ENCODE results near the gene C11orf65.

C11orf65 gene, protein sequence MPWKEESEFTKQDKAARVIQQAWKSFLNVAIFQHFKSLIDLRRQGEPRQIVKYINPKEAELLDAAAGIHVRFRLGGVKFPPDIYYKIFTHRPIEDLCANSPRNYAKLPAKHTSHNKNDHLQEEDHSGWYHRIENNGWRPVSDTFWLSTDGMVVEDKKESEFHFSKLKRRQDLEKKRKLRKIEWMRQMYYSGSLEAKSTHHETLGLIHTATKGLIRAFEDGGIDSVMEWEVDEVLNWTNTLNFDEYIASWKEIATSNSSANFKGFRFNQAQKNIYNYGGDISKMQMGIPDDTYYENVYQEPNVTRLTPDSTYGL

DNA sequence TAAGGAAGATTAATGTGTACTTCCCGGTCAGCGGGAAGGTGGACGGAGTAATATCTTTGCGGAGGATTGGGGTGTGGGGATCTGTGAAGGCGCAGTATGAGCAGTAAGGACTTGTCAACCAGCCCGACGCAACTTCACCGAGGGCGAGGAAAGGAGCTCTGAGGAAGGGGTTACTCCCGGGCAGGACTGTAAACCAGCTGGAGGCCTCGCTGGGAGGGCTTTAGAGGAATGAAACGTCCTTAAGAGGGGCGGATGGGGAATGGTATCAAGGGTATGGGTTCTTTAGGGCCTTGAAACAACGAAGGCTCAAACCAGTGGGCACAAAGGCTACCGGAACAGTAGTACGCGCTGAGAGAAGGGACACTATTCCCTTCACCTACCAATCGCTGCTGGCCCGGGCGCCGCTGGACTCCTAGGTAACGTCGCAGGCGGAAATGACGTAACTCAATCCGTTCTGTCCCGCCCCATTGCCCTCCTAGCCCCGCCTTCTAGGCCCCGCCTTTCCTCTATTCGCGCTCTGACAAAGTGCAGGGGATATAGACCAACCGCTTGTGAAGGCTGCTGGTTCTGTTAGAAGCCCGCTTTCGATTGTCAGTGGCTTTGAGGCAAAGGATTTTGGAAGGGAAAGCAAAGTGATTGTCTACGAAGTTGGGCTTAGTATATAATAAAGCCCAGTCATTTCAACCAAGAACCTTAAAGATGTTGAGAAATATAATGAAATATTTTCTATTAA is at the start of gene C11orf65:
C11orf65 (minus strand) TSS at position 439 of the 733 bp plus-strand sequence. CDS start 5,970 bp downstream, outside the sequence.
- peak within 1 kb of the TSS; percentile 99 for H3K4me3 Mint-ChIP-seq
- H3K27ac Mint-ChIP-seq = peak within 1 kb of the TSS; percentile 97
- H3K36me3 Mint-ChIP-seq = peaks cover 2% of the 10 kb centered on the region
- peaks cover 14% of the 10 kb centered on the region for H3K4me1 Mint-ChIP-seq (ENCODE audit: low read depth)
- H3K9me3 Mint-ChIP-seq (ENCODE audit: low read depth) = no peaks in the 10 kb centered on the region
- H3K27me3 Mint-ChIP-seq = no peaks in the 10 kb centered on the region

DNA sequence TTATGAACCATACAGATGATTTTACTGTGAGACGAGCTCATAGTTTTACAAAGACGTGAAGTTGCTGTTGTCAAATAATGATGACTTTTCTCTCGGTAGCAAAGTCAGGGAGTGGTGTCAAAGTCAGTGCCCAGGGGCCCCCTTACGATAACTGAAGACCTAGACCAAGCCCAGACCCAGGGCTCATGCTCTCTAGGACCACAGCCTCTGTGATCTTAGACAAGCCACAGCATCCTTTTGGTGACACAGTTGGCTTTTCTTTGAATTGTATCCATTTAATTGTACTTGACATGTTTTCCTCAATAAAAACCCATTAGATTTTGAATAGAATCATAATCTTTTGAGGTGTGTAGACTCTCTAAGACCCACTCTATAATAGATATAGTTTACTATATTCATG is 48.8 kb upstream of the C11orf65 start:
- Mint-ChIP-seq H3K27me3 (no peaks in the 10 kb centered on the region), H3K4me3 (no peak overlapping the region), H3K36me3 (peaks cover 31% of the 10 kb centered on the region), H3K4me1 (ENCODE audit: low read depth) (no peaks in the 10 kb centered on the region), H3K9me3 (ENCODE audit: low read depth) (no peaks in the 10 kb centered on the region), H3K27ac (no peak overlapping the region)

DNA sequence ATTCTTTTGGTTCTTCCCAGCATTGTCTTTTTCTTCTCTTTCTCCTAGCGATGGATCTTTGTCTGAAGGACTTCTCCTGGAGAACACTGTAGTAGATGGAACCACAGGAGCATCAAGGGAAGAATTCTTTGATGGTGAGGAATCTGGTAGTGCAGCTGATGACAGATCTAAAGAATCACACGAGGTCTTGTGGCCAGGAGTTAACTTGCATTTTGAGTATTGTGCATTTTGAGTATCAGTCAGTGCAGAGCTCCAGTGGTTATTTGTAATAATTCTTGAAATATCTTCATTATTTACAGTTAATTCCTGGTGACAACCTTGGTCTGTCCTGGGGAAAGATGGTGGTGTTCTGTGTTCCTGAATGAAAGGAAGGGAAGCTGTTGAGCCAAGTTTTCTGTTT is 45.4 kb upstream of the C11orf65 start:
- Mint-ChIP-seq H3K9me3 (ENCODE audit: low read depth) (no peaks in the 10 kb centered on the region), H3K36me3 (peaks cover 31% of the 10 kb centered on the region), H3K4me3 (no peak overlapping the region), H3K27ac (no peak overlapping the region), H3K27me3 (no peaks in the 10 kb centered on the region), H3K4me1 (ENCODE audit: low read depth) (no peaks in the 10 kb centered on the region)

DNA sequence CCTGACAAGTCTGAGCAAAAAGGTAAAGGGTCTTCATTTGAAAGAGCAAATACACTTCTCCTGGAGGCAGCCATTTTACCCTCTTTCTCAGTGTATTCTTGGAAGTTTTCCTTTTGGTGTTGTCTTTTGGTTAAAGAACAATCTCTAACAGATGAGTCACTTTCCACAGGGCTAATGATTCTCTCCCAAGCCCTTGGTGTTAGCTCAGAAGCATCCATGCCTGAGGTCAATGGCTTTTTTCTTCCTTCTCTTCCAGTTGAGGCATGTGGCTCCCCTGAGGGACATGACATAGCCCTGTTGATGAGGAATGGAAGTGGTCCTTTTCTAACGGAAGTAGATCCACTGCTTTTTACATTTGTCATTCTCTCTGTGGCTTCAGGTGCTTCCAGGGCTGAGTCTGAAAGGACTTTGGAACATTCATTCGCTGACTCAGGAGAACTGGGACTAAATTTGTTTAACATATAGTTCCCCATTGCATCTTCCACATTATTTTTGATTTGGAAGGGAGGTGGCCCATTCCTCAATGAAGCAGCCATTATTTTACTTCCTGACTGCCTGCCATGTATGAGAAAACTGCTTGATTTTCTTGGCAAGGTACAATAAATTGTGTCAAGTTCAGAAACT is 44.6 kb upstream of the C11orf65 start:
- Mint-ChIP-seq H3K4me3 (no peak overlapping the region), H3K27me3 (no peaks in the 10 kb centered on the region), H3K4me1 (ENCODE audit: low read depth) (no peaks in the 10 kb centered on the region), H3K36me3 (peaks cover 31% of the 10 kb centered on the region), H3K27ac (no peak overlapping the region), H3K9me3 (ENCODE audit: low read depth) (no peaks in the 10 kb centered on the region)

DNA sequence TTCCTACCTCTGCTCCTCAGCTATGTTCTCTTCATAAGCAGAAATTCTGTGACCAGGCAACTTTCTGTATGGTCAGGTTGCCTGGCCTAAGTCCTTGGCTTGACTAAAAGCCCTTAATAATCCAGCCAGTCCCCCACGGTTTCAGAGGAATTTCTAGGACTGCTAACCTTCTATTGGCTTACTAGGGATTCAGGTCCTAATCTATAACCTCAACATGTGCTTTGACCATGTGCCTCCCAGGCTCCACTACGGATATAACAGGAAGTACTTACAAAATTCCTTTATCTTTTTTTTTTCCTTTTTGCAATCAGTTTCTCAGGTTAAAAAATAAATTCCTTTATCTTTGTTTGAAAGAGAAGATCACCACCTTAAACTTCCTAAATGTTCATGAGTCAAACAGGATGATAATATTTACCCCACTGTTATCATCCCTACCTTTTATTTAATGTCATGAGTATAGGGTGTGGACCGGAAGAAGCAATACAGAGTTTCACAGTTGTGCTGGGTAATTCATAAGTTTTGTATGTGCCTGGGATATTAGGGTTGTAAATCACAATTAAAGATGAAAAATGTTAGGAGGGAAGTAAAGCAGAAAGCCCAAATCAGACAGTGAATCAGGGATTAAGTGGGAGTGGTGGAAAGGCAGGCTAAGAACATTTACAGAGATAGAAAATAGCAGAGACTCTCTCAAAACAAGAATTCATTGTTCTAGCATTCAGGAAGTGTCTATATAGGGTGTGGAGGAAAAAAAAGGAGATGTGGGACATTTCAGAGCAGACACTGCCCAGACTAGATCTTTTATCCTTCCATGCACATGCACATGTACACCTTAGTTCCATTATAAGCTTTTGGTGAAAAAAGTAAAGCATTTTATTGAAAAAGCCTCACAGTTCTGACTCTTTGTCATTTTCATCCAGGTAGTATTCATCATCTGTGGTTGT is 41.6 kb upstream of the C11orf65 start:
- no peak overlapping the region for H3K4me3 Mint-ChIP-seq
- peaks cover 21% of the 10 kb centered on the region for H3K36me3 Mint-ChIP-seq
- no peaks in the 10 kb centered on the region for H3K9me3 Mint-ChIP-seq (ENCODE audit: low read depth)
- no peaks in the 10 kb centered on the region for H3K27me3 Mint-ChIP-seq
- no peak overlapping the region for H3K27ac Mint-ChIP-seq
- no peaks in the 10 kb centered on the region for H3K4me1 Mint-ChIP-seq (ENCODE audit: low read depth)

DNA sequence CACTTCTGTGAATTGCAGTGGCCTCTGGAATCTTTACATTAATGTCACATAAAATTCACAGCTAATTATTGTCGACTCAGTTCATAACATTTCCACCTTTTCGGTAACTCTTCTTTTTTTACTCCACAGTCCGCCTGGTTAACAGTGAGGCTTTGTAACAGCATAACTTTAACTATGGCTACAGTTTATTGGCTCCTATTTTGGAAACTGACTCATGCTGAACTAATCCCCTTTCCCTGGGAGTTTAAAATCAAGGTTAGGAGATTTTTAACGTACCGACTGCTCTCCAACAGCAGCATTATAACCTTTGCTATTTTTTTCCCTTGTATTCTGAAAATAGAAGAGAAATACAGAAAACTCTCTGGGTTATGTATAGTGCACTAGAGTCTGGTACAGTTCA is 34.1 kb upstream of the C11orf65 start:
- Mint-ChIP-seq H3K4me1 (ENCODE audit: low read depth) (peaks cover 13% of the 10 kb centered on the region), H3K27ac (no peak overlapping the region), H3K27me3 (no peaks in the 10 kb centered on the region)

DNA sequence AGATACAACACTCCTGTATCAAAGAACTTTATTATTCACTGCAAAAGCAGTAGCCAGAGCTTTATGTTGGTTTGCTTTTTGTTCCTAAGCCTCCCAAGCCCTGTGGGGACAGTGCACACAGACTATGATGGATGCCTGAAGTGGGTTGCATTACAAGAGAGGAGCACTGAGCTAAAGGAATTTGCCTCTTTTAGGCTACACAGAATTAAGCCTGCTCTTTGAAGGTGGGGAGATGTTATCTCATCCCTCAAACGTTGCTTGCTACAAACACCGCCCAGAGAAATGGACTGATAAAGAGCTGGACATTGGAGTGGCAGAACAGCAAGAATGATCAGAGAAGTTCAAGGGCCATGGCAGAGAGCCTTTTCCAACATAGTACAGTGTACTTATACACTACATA is 33.4 kb upstream of the C11orf65 start:
- no peaks in the 10 kb centered on the region for H3K36me3 Mint-ChIP-seq
- no peak overlapping the region for H3K27ac Mint-ChIP-seq
- no peaks in the 10 kb centered on the region for H3K27me3 Mint-ChIP-seq
- H3K9me3 Mint-ChIP-seq (ENCODE audit: low read depth) = no peaks in the 10 kb centered on the region
- H3K4me3 Mint-ChIP-seq = no peak overlapping the region
- H3K4me1 Mint-ChIP-seq (ENCODE audit: low read depth) = peaks cover 18% of the 10 kb centered on the region

More for the DNA sequence above, 34.1 kb upstream of the C11orf65 start:
- Mint-ChIP-seq H3K36me3 (no peaks in the 10 kb centered on the region), H3K4me3 (no peak overlapping the region), H3K9me3 (ENCODE audit: low read depth) (no peaks in the 10 kb centered on the region)

DNA sequence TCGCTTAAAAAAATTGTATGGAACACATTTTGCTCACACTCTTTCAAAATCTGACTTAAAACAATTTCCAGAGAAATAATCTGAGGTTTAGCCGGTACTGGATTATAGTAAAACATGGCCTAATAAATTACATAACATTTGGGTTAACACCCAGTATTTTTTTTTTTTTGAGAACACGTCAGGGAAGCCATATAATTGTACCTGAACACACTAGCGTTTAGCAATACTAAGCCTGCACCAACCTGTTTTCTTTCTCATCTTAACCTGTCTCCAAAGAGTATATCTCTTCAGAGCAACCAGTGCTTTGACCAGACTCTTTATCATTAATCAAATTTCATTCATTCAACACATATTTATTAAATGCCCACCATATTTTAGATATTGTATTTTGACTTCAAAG is 32.8 kb upstream of the C11orf65 start:
- H3K27me3 Mint-ChIP-seq = no peaks in the 10 kb centered on the region
- no peaks in the 10 kb centered on the region for H3K36me3 Mint-ChIP-seq
- peaks cover 20% of the 10 kb centered on the region for H3K4me1 Mint-ChIP-seq (ENCODE audit: low read depth)
- H3K4me3 Mint-ChIP-seq = peak overlapping the region; percentile 38
- no peak overlapping the region for H3K27ac Mint-ChIP-seq
- H3K9me3 Mint-ChIP-seq (ENCODE audit: low read depth) = no peaks in the 10 kb centered on the region

DNA sequence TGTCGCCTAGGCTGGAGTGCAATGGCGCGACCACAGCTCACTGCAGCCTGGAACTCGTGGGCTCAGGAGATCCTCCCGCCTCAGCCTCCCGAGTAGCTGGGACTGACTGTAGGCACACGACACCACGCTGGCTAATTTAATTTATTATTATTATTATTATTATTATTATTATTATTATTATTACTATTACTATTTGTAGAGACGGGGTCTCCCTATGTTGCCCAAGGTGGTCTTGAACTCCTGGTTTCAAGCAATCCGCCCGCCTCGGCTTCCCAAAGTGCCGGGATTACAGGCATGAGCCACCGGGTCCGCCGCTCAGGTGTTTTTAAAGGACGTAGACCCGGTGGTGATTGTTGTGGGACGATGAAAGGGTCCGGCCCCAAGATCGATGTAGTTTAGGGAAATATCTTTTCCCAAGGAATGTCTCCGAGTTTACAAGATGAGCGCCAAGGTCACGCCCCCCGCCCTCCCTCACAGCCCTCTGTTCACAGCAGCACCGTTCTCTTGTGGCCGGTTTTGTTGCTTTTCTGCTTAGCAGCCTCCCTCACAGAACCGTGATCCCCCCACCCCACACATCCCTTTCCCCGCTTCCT is 31.6 kb upstream of the C11orf65 start:
- Mint-ChIP-seq H3K9me3 (ENCODE audit: low read depth) (no peaks in the 10 kb centered on the region), H3K4me1 (ENCODE audit: low read depth) (peaks cover 28% of the 10 kb centered on the region), H3K36me3 (no peaks in the 10 kb centered on the region), H3K27me3 (no peaks in the 10 kb centered on the region), H3K27ac (peak overlapping the region; percentile 91), H3K4me3 (peak overlapping the region; percentile 89)

DNA sequence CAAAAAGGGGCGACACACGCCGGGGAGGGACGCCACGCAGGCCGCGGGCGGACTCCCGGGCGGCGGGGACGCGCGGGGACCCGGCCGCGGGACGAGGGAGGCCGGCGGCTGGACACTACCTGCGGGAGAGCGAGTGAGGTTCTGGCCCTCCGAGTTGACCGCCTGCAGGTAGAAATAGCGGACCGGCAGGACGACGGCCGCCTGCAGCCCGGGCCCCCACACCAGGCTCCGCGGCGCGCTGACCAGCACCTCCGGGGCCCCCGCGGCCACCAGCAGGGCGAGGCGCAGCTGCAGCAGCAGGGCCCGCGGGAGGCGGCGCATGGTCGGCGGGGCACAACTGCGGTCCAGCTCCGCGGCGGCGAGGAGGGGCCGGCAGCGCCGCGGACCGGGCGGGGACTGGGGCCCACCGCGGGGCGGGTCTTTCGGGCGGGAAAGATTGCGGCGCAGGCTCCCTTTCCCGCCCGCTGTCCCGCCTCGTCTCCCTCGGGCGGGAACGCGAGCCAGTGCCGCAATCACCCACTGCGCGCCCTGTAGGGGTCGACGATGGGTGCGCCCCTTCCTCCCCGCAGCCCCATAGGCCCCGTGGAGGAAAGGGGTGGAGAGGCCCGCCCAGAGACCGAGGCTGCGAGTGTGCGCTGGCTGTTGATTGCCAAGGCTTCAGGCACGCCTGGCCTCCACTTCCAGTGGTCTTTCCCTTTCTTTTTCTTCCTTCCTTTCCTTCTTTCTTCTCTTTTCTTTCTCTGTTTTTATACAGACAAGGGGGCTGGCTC is 30.9 kb upstream of the C11orf65 start, which contains the start of gene POGLUT3:
POGLUT3 (minus strand) TSS at position 339 of the 770 bp plus-strand sequence; CDS start at position 321, 18 bp downstream.
- Mint-ChIP-seq H3K9me3 (ENCODE audit: low read depth) (no peaks in the 10 kb centered on the region), H3K27ac (peak within 1 kb of the TSS; percentile 98), H3K4me1 (ENCODE audit: low read depth) (peaks cover 28% of the 10 kb centered on the region), H3K27me3 (no peaks in the 10 kb centered on the region), H3K4me3 (peak within 1 kb of the TSS; percentile 97), H3K36me3 (no peaks in the 10 kb centered on the region)

DNA sequence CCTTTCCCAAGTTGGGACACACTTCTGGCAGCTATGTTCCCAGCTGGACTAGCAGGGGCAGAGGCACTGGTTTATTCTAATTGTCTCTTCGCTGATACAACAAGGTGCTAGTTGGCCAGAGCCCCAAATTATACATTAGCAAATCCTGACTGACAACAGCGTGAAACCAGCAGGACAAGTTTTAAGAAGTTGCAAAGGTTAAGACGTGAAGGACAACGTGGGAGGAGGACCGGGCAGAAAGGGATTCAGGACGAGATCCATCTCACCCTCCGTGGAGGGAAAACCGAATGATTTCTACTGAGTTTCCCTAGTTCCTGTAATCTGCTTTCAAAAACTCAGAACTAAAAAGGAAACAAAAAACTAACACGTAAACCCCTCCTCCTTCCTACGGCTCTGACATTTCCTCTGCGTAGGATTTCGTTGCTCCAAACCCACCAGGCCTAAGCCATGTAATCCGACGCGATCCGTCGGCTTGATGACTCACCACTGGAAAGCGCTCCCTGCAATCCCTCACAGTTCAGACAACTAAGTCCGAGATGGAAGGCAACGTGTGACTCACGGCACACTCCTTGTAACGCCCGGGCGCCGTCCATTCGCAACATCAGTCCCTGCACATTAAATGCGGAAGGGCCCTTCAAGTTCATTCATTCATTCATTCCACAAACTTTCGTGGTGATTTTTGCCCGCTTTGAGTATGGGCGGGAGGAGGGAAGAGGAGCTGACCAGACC is 30.2 kb upstream of the C11orf65 start:
- Mint-ChIP-seq H3K27ac (peak overlapping the region; percentile 98), H3K9me3 (ENCODE audit: low read depth) (no peaks in the 10 kb centered on the region), H3K4me1 (ENCODE audit: low read depth) (peaks cover 28% of the 10 kb centered on the region), H3K4me3 (peak overlapping the region; percentile 97), H3K27me3 (no peaks in the 10 kb centered on the region), H3K36me3 (no peaks in the 10 kb centered on the region)

DNA sequence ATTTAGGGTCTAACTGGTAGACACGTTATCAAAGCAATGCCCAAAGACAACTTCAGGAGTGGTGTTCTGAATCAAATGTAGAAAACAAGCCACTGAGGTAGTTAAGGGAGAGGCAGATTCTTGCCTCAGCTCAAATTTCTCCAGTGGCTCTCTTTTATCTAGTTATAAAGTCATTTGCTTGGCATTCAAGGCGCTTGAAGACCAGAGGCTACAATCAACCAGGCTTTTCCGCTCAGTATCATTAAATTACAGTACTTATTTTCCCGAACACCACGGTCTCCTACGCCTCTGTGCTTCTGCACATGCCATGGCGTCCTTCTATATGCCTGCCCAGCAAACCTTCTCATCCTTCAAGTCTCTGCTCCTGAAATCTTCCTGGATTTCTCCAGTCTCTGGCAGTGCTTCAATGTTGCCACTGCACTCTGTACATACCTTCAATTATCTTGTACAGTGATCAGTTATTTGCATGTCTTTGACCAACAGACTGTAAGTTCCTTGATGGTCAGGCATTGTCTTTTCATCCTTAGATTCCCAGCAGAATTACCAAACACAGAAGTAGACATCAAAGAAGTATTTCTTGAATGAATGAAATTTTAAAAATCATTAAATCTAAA is 29.4 kb upstream of the C11orf65 start:
- Mint-ChIP-seq H3K27me3 (no peaks in the 10 kb centered on the region), H3K9me3 (ENCODE audit: low read depth) (no peaks in the 10 kb centered on the region), H3K27ac (peak overlapping the region; percentile 98), H3K4me1 (ENCODE audit: low read depth) (peaks cover 28% of the 10 kb centered on the region), H3K4me3 (peak overlapping the region; percentile 97), H3K36me3 (no peaks in the 10 kb centered on the region)

DNA sequence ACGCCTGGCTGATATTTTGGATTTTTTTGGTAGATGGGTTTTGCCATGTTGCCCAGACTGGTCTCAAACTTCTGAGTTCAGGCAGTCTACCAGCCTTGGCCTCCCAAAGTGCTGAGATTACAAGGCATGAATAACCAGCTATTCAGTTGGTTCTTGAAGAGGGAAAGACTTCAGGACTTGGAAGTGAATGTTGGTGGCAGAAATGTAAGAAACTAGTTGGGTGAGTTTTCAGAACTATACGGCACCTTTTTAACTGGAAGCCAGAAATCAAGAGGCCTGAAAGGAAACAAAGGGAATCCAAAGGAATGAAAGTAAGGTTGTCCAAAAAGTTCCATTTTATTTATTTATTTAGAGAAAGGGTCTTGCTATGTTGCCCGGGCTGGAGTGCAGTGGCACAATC is 28.0 kb upstream of the C11orf65 start:
- Mint-ChIP-seq H3K27me3 (no peaks in the 10 kb centered on the region), H3K9me3 (ENCODE audit: low read depth) (no peaks in the 10 kb centered on the region), H3K4me1 (ENCODE audit: low read depth) (peaks cover 28% of the 10 kb centered on the region), H3K27ac (peak overlapping the region; percentile 41), H3K4me3 (no peak overlapping the region), H3K36me3 (no peaks in the 10 kb centered on the region)
